Measurements from ENCODE around the gene PRR22.

Gene PRR22

DNA sequence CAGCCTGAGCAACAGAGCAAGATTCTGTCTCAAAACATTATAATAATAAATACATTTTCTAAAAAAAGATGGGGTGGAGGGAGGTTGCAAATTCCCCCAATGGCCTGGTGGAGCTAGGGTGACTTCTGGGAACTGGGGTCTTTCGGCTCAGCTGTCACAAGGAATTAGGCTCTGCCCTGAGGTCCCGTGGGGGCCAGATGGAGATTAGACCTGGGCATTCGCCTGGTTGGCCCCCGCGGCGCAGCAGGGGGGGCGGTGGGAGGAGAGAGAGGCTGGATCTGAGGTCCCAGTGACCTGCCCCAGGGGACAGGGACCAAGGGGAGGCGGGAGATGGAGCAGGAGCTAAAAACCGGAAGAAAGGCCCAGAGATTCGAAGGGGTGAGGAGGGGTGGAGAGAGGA is 40.2 kb upstream of the PRR22 start:
- H3K4me1 ChIP-seq (ENCODE audit: control insufficient read depth in 1 of 2, insufficient read depth in 1 of 2, low read depth in 1 of 2, low read length in 1 of 2): peaks cover 21 to 23% of the 10 kb centered on the region in 2 experiments
- no peak overlapping the region for H3K27ac ChIP-seq
- no peak overlapping the region for H3K4me3 ChIP-seq (ENCODE audit: low read depth in 1 of 2, low read length in 1 of 2)
- no peaks in the 10 kb centered on the region for H3K9me3 ChIP-seq
- TF ChIP-seq, protein P1, sequence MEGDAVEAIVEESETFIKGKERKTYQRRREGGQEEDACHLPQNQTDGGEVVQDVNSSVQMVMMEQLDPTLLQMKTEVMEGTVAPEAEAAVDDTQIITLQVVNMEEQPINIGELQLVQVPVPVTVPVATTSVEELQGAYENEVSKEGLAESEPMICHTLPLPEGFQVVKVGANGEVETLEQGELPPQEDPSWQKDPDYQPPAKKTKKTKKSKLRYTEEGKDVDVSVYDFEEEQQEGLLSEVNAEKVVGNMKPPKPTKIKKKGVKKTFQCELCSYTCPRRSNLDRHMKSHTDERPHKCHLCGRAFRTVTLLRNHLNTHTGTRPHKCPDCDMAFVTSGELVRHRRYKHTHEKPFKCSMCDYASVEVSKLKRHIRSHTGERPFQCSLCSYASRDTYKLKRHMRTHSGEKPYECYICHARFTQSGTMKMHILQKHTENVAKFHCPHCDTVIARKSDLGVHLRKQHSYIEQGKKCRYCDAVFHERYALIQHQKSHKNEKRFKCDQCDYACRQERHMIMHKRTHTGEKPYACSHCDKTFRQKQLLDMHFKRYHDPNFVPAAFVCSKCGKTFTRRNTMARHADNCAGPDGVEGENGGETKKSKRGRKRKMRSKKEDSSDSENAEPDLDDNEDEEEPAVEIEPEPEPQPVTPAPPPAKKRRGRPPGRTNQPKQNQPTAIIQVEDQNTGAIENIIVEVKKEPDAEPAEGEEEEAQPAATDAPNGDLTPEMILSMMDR (IDR thresholded peaks at IDR 0.05): no peak
- no peaks in the 10 kb centered on the region for H3K36me3 ChIP-seq
- peaks cover 32% of the 10 kb centered on the region for H3K27me3 ChIP-seq

DNA sequence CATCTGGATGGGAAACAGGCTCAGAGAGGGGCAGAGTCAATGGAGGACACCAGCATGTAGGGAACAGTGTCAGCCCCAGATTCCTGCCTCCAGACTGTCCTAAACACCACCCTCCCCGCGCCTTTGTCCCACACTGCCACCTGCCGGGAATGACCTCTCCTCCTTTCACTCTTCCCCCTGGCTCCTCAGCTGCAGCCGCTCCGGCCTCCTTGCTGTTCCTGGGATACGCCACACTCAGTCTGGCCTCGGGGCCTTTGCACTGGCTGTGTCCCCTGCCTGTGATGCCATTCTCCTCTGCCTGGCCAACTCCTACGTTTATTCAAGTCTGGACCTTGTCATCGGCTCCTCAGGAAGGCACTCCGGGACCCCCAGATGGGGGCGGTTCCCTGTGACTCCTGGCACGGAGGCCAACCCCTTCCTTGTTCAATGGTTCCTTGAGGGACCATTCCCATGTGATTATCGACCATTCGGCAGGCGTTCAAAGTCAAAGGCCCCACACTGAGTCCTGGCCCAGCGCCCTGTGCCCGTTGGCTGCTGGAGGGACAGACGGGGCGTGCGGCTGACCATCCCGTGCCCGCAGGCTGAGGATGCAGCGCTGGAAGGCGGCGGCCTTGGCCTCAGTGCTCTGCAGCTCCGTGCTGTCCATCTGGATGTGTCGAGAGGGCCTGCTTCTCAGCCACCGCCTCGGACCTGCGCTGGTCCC is 39.2 kb upstream of the PRR22 start:
- no peaks in the 10 kb centered on the region for H3K36me3 ChIP-seq
- TF ChIP-seq, protein P1 (IDR thresholded peaks at IDR 0.05): no peak

DNA sequence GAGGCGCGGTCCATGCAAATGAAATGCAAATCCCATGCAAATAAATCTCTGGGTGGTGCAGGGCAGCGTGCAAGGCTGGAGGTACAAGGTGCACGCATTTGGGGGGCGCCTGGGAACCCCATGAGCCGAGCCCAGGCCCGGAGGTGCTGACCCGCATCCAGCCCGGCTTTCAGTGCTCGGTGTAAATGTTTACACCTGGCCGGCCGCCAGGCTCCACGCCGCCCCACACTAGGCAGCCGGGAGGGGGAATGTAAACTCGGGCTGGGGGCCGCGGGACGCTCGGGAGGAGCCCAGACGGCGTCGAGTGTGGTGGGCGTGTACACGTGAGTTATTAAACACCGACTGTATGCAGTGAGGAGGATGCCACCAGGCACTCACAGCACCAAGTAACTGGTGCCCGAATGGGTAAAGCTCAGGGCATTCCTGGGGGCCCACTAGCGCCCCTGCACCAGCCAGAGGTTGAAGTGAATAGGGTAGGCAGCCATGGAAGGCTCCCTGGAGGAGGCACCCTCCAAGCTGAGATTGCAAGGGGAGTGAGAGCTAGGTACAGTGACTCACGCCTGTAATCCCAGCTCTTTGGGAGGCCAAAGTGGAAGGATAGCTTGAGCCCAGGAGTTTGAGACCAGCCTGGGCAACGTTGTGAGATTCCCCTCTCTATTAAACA is 37.8 kb upstream of the PRR22 start:
- Histone ChIP-seq H3K9me3 (no peaks in the 10 kb centered on the region), H3K4me3 (ENCODE audit: low read depth in 1 of 2, low read length in 1 of 2) (no peak overlapping the region), H3K36me3 (no peaks in the 10 kb centered on the region), H3K4me1 (ENCODE audit: control insufficient read depth in 1 of 2, insufficient read depth in 1 of 2, low read depth in 1 of 2, low read length in 1 of 2) (peaks cover 8% of the 10 kb centered on the region in 2 experiments), H3K27me3 (peaks cover 14% of the 10 kb centered on the region), H3K27ac (no peak overlapping the region)
- TF ChIP-seq, protein P1 (IDR thresholded peaks at IDR 0.05): no peak

More for the DNA sequence above, 39.2 kb upstream of the PRR22 start:
- Histone ChIP-seq H3K27me3 (peaks cover 22% of the 10 kb centered on the region), H3K27ac (no peak overlapping the region), H3K9me3 (no peaks in the 10 kb centered on the region), H3K4me1 (ENCODE audit: control insufficient read depth in 1 of 2, insufficient read depth in 1 of 2, low read depth in 1 of 2, low read length in 1 of 2) (peaks cover 15 to 17% of the 10 kb centered on the region in 2 experiments), H3K4me3 (ENCODE audit: low read depth in 1 of 2, low read length in 1 of 2) (no peak overlapping the region)

DNA sequence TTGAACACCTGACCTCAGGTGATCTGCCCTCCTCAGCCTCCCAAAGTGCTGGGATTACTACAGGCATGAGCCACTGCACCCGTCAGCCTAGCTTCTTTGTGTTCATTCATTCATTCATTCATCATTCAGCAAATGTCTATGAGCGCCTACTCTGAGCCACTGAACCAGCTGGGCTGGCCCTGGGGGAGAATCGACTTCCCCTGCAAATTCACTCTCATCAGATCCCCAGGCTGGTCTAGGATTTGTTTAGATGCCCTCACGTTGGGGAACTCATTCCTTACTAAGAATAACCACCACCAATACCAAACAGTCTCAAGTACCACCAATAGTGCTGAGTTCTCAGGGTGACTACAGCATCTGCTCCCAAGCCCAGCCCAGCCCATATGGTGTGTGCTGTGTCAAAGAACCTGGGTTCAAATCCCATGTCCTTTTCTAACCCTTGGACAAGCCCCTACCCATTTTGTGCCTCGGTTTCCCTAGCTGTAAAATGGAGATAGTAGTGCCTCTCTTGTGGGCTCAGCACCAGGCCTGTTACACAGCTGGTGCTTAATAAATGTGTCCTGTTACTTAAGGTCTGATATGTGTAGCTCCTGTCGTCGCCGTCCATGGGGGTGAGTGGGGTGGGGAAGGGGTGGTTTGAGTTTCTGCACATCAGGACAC is 37.1 kb upstream of the PRR22 start:
- Histone ChIP-seq H3K9me3 (no peaks in the 10 kb centered on the region), H3K27me3 (peaks cover 8% of the 10 kb centered on the region), H3K27ac (no peak overlapping the region)

DNA sequence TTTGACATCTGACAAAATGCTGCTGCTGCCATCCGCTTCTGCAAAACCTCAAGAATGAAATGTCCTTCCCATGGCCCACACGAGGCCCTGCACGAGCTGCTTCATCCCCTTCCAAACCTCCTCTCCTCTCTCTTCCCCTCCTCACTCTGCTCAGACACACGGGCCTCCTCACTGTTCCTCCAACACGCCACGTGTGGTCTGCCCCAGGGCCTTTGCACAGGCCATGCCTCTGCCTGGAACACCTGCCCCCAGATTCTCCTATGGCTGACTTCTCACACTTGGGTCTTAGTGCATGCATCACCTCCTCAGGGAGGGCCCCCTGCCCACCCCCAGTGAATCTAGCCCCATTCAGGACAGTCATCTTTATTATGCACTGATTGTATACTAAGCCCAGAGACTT is 36.2 kb upstream of the PRR22 start:
- H3K27ac ChIP-seq: no peak overlapping the region
- no peaks in the 10 kb centered on the region for H3K36me3 ChIP-seq
- H3K4me1 ChIP-seq (ENCODE audit: control insufficient read depth in 1 of 2, insufficient read depth in 1 of 2, low read depth in 1 of 2, low read length in 1 of 2): no peaks in the 10 kb centered on the region
- no peaks in the 10 kb centered on the region for H3K9me3 ChIP-seq
- TF ChIP-seq, protein P1 (IDR thresholded peaks at IDR 0.05): no peak
- peaks cover 5% of the 10 kb centered on the region for H3K27me3 ChIP-seq
- no peak overlapping the region for H3K4me3 ChIP-seq (ENCODE audit: low read depth in 1 of 2, low read length in 1 of 2)

More for the DNA sequence above, 37.1 kb upstream of the PRR22 start:
- TF ChIP-seq, protein P1 (IDR thresholded peaks at IDR 0.05): no peak
- Histone ChIP-seq H3K4me1 (ENCODE audit: control insufficient read depth in 1 of 2, insufficient read depth in 1 of 2, low read depth in 1 of 2, low read length in 1 of 2) (peaks cover 1 to 2% of the 10 kb centered on the region in 2 experiments), H3K36me3 (no peaks in the 10 kb centered on the region), H3K4me3 (ENCODE audit: low read depth in 1 of 2, low read length in 1 of 2) (no peak overlapping the region)
